ENCODE measurements around the gene CAPN15.
"Not testable (repeated sequence)": the region's sequence is repeated elsewhere in the genome, so short reads cannot be mapped to it uniquely, and the experiment has no call there.

The CAPN15 gene

GRCh38 chr16:527015-527903, at the start of gene CAPN15:
CAPN15 (plus strand) TSS chr16:527712; CDS start chr16:546839, 19,127 bp downstream.
- DNase-seq (ENCODE audit: low read depth) = peak; percentile 79

DNA sequence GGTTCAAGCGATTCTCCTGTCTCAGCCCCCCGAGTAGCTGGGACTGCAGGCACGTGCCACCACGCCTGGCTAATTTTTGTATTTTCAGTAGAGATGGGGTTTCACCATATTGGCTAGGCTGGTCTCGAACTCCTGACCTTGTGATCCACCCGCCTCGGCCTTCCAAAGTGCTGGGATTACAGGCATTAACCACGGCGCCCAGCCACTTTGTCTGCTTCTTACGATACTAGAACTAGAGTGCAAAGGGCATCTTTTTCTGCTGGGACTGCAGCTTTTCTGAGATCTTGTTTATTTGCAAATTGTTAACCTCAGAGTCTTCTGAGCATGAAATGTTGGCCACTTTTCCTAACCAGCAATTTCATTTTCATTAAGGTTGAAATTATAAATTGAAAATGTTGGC, 49.2 kb upstream of the CAPN15 start:
- DNase-seq (ENCODE audit: low read depth) = not testable (repeated sequence)

DNA sequence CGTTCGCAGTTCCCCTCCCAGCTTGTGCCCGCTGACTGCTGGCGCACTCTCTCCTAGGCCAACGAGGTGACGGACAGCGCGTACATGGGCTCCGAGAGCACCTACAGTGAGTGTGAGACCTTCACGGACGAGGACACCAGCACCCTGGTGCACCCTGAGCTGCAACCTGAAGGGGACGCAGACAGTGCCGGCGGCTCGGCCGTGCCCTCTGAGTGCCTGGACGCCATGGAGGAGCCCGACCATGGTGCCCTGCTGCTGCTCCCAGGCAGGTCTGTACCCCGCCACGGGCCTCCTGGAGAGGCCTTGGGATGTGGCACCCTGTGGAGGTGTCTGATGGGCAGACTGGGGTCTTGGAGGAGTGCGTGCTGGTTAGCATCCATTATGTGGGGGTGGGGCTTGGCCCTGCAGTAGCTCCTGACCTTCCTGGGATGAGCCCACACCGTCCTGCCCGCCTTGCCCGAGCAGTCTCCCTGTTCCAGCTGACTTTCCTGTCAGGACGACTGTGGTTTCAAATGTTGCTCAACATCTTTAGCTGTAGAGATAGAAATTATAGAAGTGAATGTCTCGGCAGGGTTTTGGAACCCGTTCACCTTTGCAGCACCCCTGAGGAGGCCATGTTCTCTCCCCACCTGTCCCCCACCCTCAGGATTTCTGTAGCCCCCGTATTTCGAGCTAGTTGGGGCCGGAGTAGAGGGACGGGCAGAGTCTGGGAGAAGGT, 44.9 kb upstream of the CAPN15 start:
- no peak for DNase-seq (ENCODE audit: low read depth)

GRCh38 chr16:483341-484075, 44.0 kb upstream of the CAPN15 start:
- no peak for DNase-seq (ENCODE audit: low read depth)

- DNase-seq (ENCODE audit: low read depth) = no peak
Measured at GRCh38 chr16:489606-490005, 37.9 kb upstream of the CAPN15 start.

- no peak for DNase-seq (ENCODE audit: low read depth)
Measured at GRCh38 chr16:490768-491167, 36.7 kb upstream of the CAPN15 start.

GRCh38 chr16:491220-491919, 36.1 kb upstream of the CAPN15 start:
- no peak for DNase-seq (ENCODE audit: low read depth)

- no peak for DNase-seq (ENCODE audit: low read depth)
Measured at GRCh38 chr16:492211-492875, 35.2 kb upstream of the CAPN15 start.

DNA sequence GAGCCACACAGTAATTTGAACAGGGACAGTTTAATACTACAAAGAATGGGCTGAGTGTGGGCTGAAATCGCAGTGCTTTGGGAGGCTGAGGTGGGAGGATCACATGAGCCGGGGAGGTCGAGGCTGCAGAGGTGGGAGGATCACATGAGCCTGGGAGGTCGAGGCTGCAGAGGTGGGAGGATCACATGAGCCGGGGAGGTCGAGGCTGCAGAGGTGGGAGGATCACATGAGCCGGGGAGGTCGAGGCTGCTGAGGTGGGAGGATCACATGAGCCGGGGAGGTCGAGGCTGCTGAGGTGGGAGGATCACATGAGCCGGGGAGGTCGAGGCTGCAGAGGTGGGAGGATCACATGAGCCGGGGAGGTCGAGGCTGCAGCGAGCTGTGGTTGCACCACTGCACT, 32.8 kb upstream of the CAPN15 start:
- not testable (repeated sequence) for DNase-seq (ENCODE audit: low read depth)

DNA sequence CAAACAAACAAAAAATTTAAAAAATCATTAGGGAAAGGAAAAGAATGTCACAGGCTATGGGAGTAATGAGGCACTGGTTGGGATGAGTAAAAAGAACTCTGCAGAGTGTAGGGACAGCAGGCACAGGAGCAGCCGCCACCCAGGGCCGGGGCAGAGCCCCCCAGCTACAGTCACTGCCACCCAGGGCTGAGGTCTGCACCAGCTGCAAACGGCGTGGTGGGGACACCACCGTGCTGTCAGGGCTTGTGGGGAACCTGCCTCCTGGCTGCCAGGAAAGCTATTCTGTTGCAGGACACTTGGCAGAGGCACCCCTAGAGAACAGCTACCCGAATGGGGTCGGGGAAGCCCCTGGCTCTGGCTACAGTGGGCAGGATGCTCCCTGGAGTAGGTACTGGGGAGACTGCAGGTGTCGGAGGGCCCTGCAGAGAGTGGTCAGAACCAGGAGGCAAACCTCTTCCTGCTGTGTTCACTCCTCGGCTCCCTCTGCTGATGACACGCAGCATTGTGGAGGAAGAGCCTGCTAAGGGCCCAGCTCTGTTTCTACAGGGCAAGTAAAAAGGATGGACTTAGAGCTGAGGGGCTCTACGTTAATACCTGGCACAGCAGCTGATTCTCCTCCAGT, 32.3 kb upstream of the CAPN15 start:
- peak; percentile 4 for DNase-seq (ENCODE audit: low read depth)

DNA sequence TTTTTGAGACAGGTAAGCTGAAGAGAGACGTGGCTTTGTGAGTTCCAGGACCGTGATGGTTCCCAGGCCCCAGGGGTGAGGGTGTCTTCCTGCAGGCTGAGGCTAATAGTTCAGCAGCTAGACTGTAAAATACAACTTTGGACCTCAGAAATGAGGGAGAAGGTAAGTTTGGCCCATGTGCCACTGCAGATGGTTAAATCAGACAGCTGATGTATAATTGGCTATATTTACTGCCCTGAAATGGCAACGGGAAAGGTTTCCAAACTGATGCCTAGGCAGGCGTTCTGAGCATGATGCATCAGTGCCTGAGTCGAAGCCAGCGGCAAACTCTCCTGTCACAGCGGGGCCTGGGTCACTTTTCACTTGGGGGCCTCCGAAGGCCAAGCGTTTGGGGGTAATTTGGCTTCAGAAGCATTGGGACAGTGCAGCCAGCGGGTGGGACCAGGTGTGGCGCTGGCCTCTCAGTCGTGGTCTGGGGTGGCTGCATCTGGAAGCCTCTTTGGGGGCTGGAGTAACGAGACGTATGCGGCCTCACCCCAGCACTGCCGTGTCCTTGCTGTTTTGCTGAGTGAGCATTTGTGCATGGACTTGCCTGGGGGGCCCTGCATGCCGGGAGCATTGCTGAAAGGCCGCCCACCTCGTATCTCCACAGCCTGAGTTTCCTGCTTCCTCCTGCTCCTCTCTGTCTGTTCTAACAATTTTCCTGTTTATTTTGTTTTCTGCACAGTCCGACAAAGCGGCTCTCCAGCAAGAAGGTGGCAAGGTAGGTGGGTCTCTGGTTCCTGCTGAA, 31.2 kb upstream of the CAPN15 start:
- no peak for DNase-seq (ENCODE audit: low read depth)

GRCh38 chr16:497258-497657, 30.3 kb upstream of the CAPN15 start:
- no peak for DNase-seq (ENCODE audit: low read depth)

DNA sequence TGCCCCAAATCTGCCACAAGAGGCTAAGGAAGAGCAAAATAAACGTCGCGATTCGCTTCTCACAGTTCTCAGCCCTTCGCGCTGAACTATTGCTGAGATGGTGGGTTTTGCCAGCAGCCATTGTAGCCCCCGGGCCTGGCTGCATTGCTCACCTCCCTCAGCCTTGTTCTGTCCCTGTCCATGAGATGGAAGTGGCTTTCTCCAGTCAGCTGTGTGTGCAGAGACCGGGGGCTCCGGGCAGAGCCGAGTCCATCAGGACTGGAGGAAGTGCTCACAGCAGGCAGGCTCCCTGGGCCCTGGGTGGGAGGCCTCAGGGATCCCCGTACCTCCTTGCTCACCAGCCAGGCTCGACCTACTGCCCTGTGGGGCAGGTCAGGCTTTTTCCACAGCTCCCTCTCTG, 27.6 kb upstream of the CAPN15 start:
- DNase-seq (ENCODE audit: low read depth) = no peak

- no peak for DNase-seq (ENCODE audit: low read depth)
Measured at GRCh38 chr16:500709-501108, 26.8 kb upstream of the CAPN15 start.

GRCh38 chr16:502179-502943, 25.2 kb upstream of the CAPN15 start:
- DNase-seq (ENCODE audit: low read depth) = no peak

DNA sequence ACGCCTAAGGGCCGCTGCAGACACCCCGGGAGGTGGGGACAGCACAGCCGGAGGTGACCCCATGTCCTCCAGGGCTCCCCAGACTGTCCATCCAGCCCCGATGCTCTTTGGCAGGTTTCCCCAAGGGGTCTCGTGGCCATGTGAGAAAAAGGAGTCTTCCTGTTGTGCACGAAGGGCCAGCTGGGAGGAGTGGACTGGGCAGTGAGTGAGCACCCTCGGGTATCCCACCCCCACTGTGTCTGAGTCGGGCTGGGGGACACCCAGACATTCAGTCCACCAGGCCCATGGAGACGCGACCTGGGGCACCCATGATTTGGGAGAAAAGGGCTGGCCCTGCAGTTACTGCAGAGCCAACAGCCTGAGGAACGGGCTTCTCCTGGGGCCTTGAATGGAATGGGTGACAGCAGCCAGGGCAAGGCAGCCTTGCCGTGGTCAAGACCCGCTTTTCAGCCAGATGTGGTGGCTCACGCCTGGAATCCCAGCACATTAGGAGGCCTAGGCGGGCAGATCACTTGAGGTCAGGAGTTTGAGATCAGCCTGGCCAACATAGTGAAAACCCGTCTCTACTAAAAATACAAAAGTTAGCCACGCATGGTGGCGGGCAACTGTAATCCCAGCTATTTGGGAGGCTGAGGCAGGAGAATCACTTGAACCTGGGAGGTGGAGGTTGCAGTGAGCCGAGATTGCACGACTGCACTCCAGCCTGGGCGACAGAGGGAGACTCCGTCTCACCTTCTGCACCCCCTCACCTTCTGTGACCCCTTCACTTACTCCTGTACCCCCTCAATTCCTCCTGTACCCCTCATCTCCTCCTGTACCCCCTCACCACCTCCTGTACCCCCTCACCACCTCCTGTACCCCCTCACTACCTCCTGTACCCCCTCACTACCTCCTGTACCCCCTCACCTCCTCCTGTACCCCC, 24.1 kb upstream of the CAPN15 start:
- DNase-seq (ENCODE audit: low read depth) = no peak

GRCh38 chr16:505479-506245, 21.9 kb upstream of the CAPN15 start:
- no peak for DNase-seq (ENCODE audit: low read depth)

DNA sequence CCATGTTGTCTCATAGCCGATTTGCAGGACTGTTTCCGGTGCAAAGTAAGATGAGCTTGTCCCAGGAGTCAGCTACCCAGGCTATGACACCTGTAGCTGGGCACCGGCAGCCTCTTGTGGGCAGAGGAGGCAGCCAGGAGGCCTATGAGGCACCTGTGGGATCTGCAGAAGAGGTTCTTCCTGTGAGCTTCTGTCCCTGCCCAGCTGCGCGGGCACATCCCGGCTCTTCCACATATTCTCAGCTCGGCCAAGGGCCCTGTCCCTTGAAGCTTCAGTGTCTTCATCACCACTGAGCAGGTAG, 21.3 kb upstream of the CAPN15 start:
- DNase-seq (ENCODE audit: low read depth) = no peak

Measured in activated T-cell treated with anti-CD3 and anti-CD28 coated beads for 24 hours (primary cell).